HS-27A (cell line): ENCODE results near the gene AOC2.
"Not testable (repeated sequence)": the region's sequence is repeated elsewhere in the genome, so short reads cannot be mapped to it uniquely, and the experiment has no call there.

Experiments used
- DNase-seq: peaks from one replicate; pipeline ENCODE4 v3.0.0-alpha.2; 2012; ENCODE audit warnings: low read depth, missing footprints

The AOC2 gene

DNA sequence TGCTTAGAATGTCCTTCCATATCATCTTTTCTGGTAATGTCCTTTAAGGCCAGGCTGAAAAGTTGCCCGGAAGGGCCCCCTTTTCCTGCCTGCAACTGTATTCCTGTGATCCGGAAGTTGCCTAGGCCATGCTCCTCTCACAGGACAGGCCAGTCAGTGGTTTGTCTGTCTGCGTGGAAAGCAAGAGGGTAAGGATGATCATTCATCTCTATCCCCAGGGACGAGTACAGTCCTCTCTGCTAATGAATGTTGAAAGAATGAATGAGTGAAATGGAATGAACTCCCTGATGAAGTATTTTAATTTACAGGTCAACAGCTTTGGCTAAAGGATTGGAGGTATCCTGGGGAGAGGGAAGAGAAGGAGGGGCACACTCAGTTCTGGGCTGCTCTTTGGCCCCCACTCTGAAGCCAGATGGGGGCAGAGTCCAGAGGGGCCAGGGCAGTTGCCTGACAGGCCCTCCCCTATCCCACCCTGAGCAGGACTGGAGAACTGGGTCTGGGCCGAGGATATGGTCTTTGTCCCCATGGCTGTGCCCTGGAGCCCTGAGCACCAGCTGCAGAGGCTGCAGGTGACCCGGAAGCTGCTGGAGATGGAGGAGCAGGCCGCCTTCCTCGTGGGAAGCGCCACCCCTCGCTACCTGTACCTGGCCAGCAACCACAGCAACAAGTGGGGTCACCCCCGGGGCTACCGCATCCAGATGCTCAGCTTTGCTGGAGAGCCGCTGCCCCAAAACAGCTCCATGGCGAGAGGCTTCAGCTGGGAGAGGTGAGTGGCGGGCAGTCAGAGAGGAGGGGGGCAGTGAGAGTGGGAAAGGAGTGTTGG, 9.8 kb downstream of the AOC2 start:
- DNase-seq = no peak

DNA sequence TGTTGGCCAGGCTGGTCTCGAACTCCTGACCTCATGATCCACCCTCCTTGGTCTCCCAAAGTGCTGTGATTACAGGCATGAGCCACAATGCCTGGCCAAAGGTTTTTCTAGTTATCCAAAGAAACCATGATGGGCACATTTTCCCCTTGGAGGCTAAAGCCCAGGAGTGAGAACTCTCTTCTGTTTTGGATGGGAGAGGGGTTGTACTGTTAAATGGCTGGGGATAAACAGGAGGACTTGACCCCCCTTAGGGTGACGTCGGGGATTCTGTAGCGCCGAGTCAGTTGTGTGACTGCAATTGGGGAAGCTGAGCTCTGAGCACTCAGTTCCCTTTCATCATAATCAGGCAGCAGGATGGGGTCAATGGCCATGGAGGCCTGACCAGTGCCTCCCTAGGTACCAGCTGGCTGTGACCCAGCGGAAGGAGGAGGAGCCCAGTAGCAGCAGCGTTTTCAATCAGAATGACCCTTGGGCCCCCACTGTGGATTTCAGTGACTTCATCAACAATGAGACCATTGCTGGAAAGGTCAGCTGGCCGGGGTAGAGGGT, 10.7 kb downstream of the AOC2 start:
- no peak for DNase-seq

DNA sequence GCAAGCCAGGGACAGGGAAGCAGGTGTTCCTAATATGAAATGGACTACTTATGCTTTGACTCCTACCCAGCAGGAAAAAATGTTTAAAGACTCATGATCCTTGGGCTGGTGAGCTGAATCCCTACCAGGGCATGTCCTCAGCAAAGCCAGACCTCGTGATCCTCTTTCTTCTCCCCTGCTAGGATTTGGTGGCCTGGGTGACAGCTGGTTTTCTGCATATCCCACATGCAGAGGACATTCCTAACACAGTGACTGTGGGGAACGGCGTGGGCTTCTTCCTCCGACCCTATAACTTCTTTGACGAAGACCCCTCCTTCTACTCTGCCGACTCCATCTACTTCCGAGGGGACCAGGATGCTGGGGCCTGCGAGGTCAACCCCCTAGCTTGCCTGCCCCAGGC, 11.7 kb downstream of the AOC2 start:
- DNase-seq = not testable (repeated sequence)

DNA sequence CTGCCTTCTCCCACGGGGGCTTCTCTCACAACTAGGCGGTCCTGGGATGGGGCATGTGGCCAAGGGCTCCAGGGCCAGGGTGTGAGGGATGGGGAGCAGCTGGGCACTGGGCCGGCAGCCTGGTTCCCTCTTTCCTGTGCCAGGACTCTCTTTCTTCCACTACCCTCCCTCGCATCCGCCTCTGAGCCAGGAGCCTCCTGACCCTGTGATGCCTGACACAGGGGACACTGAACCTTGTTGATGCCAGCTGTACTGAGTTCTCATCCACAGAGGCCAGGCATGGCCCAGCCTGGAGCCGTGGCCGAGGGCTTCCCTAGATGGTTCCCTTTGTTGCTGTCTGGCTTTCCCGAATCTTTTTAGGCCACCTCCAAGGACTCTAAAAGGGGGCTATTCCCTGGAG, 12.1 kb downstream of the AOC2 start:
- not testable (repeated sequence) for DNase-seq

DNA sequence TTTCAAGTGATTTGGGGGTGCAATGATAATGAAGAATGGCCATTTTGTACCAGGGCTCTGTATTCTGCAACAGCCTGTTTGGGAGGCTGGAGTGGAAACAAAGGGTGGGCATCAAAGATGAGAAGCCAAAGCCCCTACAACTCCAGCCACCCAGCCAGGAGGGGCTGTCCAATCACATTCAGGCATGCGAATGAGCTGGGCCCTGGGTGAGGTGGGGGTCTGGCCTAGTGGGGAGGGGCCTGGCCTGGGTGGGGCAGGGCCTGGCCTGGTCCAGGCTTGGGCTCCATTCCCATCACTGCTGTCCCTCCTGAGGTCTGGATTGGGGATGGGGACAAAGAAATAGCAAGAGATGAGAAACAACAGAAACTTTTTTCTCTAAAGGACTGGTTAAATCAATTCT, 13.0 kb downstream of the AOC2 start:
- DNase-seq = no peak

DNA sequence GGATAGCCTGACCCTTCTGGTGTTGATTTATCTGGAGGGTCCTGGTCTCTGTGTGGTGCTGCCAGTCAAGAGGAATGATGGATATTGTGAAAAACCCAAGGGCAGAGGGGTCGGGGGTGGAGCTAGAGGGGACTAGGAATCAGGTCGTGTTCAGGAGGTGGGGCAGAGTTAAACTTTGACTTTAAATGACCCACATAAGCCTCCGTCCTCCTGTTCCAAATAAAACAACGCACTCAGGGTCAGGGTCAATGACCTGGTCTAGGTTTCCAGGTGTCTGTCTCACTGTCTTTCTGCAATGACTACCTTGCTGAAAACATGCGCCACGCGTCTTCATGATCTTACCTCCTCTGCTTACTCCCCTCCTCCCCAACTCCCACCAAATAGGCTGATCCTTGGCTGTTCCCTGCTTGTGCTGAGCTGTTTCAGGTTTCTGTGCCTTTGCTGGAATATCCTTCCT, 21.3 kb downstream of the AOC2 start:
- no peak for DNase-seq

DNA sequence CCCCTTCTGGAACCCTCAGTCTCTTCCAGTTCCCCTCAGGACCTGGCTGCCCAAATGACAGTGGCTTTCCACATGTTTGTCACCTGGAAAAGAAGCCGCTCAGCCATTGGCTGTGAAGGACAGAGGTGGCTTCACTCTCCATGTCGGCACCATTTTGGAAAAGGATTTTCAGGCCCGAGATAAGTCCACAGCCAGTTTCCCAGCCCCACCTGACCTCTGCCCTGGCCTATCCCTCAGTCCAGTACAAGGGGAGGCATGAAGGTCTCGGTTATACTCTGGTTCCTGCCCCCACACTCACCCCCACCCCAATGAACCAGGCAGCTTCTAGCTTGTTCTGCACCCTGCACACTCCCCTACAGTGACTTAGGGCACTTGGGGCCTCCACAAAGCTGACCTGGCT, 21.8 kb downstream of the AOC2 start:
- DNase-seq = no peak

DNA sequence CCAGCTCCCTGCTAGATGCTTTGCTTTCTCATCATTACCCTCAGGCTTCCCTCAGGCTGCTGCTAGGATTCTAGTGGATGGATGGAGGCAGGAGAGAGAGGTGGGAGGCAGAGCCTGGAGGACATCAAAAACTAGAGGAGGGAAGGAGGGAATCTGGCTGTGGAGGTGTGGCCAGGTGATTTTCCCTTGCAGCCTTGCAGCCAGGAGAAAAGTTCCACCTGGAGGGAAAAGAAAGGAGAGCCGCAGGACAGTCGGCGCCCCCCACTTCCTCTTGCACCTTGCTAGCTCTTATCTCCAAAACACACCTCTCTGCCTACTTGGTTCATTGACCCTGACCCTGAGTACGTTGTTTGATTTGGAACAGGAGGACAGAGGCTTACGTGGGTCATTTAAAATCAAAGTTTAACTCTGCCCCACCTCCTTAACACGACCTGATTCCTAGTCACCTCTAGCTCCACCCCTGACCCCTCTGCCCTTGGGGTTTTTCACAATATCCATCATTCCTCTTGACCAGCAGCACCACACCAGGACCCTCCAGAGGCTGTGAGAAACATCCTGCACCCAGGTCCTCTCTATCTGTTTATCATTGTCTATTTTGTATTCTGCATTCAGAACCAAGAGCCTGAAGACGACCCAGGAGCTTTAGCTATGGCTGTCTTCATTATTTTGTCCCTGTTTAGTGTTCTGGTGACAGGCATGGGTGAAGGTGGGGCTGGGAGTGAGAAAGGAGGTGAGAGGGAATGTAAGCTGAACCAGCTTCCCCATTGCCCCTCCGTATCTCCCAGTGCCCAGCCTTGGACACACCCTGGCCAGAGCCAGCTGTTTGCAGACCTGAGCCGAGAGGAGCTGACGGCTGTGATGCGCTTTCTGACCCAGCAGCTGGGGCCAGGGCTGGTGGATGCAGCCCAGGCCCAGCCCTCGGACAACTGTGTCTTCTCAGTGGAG, 22.5 kb downstream of the AOC2 start:
- DNase-seq = no peak

DNA sequence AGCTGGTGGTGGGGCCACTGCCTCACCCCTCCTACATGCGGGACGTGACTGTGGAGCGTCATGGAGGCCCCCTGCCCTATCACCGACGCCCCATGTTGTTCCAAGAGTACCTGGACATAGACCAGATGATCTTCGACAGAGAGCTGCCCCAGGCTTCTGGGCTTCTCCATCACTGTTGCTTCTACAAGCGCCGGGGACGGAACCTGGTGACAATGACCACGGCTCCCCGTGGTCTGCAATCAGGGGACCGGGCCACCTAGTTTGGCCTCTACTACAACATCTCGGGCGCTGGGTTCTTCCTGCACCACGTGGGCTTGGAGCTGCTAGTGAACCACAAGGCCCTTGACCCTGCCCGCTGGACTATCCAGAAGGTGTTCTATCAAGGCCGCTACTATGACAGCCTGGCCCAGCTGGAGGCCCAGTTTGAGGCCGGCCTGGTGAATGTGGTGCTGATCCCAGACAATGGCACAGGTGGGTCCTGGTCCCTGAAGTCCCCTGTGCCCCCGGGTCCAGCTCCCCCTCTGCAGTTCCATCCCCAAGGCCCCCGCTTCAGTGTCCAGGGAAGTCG, 23.4 kb downstream of the AOC2 start:
- not testable (repeated sequence) for DNase-seq

DNA sequence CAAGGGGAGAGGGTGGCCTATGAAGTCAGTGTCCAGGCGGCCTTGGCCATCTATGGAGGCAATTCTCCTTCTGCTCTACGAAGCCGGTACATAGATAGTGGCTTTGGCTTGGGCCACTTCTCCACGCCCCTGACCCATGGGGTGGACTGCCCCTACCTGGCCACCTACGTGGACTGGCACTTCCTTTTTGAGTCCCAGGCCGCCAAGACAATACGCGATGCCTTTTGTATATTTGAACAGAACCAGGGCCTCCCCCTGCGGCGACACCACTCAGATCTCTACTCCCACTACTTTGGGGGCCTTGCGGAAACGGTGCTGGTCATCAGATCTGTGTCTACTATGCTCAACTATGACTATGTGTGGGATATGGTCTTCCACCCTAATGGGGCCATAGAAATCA, 24.0 kb downstream of the AOC2 start:
- DNase-seq = no peak

DNA sequence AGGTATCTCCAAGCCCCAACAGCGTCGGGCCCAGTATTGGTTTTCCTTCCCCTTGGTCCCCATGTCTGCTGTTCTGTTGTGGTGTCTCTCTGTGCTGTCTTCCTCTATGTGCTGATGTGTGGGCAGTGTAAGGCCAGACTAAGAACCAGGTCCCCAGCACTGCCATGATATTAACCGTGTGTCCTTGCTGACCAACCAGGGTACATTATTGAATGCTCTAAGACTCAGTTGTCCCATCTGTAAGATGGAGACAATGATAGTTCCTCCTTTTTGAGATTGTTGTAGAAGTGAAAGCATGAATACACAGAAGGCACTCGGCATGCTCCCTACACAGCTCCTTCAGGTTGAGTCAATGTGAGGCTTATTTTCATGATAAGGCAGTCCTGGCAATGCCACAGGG, 27.3 kb downstream of the AOC2 start:
- no peak for DNase-seq

DNA sequence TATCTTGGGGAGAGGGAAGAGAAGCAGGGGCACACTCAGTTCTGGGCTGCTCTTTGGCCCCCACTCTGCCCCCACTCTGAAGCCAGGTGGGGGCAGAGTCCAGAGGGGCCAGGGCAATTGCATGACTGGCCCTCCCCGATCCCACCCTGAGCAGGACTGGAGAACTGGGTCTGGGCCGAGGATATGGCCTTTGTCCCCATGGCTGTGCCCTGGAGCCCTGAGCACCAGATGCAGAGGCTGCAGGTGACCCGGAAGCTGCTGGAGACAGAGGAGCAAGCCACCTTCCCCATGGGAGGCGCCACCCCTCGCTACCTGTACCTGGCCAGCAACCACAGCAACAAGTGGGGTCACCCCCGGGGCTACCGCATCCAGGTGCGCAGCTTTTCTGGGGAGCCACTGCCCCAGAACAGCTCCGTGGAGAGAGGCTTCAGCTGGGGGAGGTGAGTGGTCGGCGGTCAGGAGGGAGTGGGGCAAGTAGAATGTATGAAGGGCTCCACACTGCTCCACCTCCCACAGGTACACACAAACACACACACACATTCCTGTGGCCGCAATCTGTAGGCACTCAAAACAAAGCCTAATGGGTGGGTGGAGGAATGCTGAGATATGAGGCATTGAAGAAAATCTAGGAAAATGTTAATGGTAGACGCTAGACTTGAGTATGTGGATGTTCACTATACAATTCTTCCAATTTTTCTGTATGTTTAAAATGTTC, 28.0 kb downstream of the AOC2 start:
- no peak for DNase-seq

DNA sequence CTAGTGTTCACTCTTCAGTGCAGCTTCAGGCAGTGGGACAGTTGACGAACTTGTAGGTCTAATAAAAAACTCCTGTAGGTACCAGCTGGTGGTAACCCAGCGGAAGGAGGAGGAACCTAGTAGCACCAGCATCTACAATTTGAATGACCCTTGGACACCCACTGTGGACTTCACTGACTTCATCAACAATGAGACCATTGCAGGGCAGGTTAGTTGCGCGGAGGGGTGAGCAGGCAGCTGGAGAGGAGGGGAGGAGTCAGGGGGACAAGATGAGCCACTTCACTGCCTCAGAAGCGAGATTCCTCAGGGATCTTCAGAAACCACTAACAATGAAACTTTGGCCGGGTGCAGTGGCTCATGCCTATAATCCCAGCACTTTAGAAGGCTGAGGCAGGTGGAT, 28.9 kb downstream of the AOC2 start:
- no peak for DNase-seq

DNA sequence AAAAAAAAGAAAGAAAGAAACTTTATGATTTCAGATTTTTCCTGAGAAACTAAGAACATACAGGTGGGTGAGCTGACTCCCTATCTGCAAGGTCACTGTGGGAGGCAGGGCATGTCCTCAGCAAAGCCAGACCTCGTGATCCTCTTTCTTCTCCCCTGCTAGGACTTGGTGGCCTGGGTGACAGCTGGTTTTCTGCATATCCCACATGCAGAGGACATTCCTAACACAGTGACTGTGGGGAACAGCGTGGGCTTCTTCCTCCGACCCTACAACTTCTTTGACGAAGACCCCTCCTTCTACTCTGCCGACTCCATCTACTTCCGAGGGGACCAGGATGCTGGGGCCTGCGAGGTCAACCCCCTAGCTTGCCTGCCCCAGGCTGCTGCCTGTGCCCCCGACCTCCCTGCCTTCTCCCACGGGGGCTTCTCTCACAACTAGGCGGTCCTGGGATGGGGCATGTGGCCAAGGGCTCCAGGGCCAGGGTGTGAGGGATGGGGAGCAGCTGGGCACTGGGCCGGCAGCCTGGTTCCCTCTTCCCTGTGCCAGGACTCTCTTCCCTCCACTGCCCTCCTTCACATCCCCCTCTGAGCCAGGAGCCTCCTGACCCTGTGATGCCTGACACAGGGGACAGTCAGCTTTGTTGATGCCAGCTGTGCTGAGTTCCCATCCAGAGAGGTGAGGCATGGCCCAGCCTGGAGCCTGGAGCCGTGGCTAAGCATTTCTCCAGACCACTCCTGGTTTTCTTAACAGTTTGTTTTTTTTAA, 29.7 kb downstream of the AOC2 start:
- not testable (repeated sequence) for DNase-seq

DNA sequence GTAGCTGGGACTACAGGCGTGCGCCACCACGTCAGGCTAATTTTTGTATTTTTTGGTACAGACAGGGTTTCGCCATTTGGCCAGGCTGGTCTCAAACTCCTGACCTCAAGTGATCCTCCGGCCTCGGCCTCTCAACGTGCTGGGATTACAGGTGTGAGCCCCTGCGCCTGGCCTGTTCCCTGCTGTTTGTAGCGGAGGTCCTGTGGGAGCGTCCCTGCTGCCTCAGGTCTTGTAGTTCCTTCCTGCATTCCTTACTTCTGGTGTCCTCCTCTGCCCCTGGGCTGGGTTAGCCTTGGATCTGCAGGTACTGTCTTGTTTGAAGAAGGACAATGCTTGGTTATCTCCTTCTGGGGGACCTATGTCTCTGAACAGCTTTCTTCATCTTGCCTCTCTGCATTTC, 32.7 kb downstream of the AOC2 start:
- DNase-seq = no peak

DNA sequence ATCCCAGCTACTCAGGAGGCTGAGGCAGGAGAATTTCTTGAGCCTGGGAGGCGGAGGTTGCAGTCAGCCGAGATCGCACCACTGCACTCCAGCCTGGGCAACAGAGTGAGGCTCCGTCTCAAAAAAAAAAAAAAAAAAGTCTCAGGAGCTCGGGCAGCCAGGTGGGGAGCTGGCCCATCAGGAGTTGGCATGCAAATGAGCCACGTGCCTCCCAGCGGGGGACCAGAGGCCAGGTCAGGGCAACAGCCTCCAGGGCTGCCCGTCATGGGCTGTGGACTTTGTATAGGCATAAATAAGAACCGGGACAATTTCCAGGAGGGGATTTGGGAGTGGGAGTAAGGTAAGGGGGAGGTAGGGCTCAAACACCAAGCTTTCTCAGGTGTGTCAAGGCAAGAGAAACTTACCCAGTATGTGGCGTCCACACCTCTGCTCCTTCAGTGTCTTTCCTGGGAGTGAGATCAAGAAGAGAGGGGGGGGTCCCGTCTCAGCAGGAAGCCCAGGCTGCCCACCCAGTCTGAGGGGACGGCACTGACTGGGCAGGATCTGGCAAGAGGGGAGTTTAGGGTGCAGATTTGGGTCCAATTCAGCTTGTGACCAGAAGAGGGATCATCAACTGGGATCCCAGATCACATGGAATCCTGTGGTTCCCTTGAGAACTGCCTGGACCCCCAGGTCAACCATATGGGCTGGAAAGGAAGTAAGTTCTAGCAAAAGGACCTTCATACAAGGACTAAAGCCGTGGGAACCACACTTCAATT, 33.9 kb downstream of the AOC2 start:
- DNase-seq = no peak

DNA sequence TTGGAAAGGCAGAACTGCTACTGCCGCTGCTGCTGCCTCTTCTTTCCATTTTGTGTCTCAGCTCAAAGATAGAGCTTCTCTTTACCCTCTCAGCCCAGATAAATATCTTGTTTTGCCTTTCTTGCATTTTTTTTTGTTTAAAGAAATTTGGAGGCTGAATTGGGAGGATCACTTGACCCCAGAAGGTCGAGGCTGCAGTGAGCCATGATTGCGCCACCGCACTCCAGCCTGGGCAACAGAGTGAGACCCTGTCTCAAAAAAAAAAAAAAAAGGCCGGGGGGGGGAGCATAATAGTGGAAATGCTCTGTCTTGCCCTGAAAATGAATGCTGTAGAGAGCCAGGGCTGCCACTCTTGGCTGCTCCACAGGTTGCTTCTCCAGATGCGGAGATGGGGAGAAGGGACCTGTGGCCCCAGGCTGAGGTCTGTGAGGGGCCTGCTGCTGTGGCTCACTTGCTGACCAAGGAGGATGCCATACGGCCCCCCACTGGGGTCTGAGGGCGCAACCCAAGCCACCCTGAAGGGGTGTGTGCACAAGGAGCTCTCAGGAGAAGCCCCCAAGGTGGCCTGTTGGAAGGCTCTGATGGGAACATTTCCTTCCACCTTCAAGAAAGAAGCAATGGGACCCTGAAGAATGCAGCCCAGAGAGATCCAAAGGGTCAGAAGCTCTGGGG, 34.7 kb downstream of the AOC2 start:
- DNase-seq = no peak

DNA sequence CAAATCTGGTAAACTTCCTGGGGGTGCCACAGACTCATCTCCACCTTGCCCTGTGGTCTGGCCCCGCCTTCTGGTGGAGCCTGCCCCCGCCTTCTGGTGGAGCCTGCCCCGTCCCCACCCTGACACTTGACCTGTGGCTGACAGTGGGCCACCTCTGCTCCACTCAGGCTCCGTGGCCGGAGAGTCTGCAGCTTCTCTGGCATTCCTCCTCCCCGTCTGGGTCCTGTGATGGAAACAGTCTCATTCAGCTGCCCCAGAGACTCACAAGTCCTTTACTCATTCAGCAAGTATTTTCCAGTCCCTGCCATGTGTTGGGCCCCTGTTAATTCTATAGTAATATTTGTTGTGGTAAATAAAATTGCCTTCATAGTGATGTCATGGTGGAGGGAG, 35.2 kb downstream of the AOC2 start:
- no peak for DNase-seq

DNA sequence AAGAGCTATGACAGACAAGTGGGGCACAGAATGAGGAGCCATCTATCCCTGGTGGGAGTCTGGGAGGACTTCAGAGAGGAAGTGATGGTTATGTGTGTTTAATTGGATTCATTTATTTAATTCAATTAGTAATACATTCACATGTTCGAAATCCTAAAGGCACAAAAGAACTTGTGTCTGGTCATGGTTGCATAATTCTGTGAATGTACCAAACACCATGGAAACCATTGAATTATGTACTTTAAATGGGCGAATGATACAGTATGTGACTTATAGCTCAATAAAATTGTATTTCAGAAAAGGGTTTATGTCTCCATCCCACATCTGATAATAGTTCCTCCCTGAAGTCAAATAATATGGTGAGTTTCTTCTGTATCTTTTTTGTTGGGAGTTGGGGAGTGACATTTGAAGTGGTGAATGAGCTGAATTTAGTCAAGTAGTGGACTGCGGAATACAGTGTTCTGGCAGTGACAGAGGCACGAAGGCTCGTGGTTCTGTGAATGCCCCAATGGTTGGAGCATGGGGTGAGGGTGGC, 36.5 kb downstream of the AOC2 start:
- DNase-seq = no peak
